ENCODE measurements around the gene POLR2L. TPM values are rescaled to one million over a fixed set of nuclear protein-coding genes. Genes with fewer than 3 reads are reported as not detected.

Gene POLR2L
- total and polyA plus RNA-seq, 2 of the 13 experiments (the other 11 are each of a cell fraction or from before 2014, with no cell fraction given): 104 to 114 TPM

- TF ChIP-seq, protein P1, sequence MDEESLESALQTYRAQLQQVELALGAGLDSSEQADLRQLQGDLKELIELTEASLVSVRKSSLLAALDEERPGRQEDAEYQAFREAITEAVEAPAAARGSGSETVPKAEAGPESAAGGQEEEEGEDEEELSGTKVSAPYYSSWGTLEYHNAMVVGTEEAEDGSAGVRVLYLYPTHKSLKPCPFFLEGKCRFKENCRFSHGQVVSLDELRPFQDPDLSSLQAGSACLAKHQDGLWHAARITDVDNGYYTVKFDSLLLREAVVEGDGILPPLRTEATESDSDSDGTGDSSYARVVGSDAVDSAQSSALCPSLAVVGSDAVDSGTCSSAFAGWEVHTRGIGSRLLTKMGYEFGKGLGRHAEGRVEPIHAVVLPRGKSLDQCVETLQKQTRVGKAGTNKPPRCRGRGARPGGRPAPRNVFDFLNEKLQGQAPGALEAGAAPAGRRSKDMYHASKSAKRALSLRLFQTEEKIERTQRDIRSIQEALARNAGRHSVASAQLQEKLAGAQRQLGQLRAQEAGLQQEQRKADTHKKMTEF (CRISPR knock-in tag; IDR thresholded peaks at IDR 0.05): peak; percentile 53; the same call in 1 of the 2 replicates
- TF ChIP-seq ZNF670 (CRISPR knock-in tag; IDR thresholded peaks at IDR 0.05; ENCODE audit: borderline replicate concordance) (no peak), ZNF597 (CRISPR knock-in tag; IDR thresholded peaks at IDR 0.05) (no peak), HOXA3 (CRISPR knock-in tag; IDR thresholded peaks at IDR 0.05) (peak; percentile 24; the same call in 1 of the 2 replicates), NCOA5 (CRISPR knock-in tag; IDR thresholded peaks at IDR 0.05) (no peak), ZSCAN31 (CRISPR knock-in tag; IDR thresholded peaks at IDR 0.05; ENCODE audit: low read depth) (0 out of 2 replicates have a peak, but pooled peaks have one; percentile 21), WIZ (CRISPR knock-in tag; IDR thresholded peaks at IDR 0.05) (no peak), PHF21A (CRISPR knock-in tag; IDR thresholded peaks at IDR 0.05) (peak; percentile 80), ADNP (CRISPR knock-in tag; IDR thresholded peaks at IDR 0.05) (no peak), FLYWCH1 (CRISPR knock-in tag; IDR thresholded peaks at IDR 0.05) (no peak), NONO (IDR thresholded peaks at IDR 0.05) (no peak), NONO (CRISPR knock-in tag; conservative IDR thresholded peaks at IDR 0.05) (peak; percentile 82; the same call in 1 of the 2 replicates), ZNF354B (CRISPR knock-in tag; IDR thresholded peaks at IDR 0.05) (no peak), CCDC6 (CRISPR knock-in tag; IDR thresholded peaks at IDR 0.05) (0 out of 2 replicates have a peak, but pooled peaks have one; percentile 18), GLMP (CRISPR knock-in tag; IDR thresholded peaks at IDR 0.05; ENCODE audit: borderline replicate concordance) (no peak), ZFAT (CRISPR knock-in tag; conservative IDR thresholded peaks at IDR 0.05) (no peak), MYC (CRISPR knock-in tag; IDR thresholded peaks at IDR 0.05; ENCODE audit: borderline replicate concordance) (peak; percentile 96), ZBTB38 (CRISPR knock-in tag; IDR thresholded peaks at IDR 0.05) (peak; percentile 82)
- TF ChIP-seq, protein P2, sequence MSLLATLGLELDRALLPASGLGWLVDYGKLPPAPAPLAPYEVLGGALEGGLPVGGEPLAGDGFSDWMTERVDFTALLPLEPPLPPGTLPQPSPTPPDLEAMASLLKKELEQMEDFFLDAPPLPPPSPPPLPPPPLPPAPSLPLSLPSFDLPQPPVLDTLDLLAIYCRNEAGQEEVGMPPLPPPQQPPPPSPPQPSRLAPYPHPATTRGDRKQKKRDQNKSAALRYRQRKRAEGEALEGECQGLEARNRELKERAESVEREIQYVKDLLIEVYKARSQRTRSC (CRISPR knock-in tag; IDR thresholded peaks at IDR 0.05; ENCODE audit: low read depth): no peak
- TF ChIP-seq, protein P3, sequence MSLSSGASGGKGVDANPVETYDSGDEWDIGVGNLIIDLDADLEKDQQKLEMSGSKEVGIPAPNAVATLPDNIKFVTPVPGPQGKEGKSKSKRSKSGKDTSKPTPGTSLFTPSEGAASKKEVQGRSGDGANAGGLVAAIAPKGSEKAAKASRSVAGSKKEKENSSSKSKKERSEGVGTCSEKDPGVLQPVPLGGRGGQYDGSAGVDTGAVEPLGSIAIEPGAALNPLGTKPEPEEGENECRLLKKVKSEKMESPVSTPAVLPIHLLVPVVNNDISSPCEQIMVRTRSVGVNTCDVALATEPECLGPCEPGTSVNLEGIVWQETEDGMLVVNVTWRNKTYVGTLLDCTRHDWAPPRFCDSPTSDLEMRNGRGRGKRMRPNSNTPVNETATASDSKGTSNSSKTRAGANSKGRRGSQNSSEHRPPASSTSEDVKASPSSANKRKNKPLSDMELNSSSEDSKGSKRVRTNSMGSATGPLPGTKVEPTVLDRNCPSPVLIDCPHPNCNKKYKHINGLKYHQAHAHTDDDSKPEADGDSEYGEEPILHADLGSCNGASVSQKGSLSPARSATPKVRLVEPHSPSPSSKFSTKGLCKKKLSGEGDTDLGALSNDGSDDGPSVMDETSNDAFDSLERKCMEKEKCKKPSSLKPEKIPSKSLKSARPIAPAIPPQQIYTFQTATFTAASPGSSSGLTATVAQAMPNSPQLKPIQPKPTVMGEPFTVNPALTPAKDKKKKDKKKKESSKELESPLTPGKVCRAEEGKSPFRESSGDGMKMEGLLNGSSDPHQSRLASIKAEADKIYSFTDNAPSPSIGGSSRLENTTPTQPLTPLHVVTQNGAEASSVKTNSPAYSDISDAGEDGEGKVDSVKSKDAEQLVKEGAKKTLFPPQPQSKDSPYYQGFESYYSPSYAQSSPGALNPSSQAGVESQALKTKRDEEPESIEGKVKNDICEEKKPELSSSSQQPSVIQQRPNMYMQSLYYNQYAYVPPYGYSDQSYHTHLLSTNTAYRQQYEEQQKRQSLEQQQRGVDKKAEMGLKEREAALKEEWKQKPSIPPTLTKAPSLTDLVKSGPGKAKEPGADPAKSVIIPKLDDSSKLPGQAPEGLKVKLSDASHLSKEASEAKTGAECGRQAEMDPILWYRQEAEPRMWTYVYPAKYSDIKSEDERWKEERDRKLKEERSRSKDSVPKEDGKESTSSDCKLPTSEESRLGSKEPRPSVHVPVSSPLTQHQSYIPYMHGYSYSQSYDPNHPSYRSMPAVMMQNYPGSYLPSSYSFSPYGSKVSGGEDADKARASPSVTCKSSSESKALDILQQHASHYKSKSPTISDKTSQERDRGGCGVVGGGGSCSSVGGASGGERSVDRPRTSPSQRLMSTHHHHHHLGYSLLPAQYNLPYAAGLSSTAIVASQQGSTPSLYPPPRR (CRISPR knock-in tag; IDR thresholded peaks at IDR 0.05; ENCODE audit: borderline replicate concordance): peak; percentile 79; the same call in 1 of the 2 replicates
Measured at GRCh38 chr11:843818-844692, 1.7 kb upstream of the POLR2L start (continued).
